HG03442 (cell line): Measurements from ENCODE around the gene NFKBIZ.
A peak's percentile ranks its signal among the peaks of the same experiment; 100 is the strongest.

ENCODE experiments used
- ATAC-seq: cut with Tn5 transposase; IDR thresholded peaks from one replicate; pipeline ENCODE4 v1.9.1; 2021; ENCODE audit warnings: mild to moderate bottlenecking, moderate library complexity; ENCODE audit not compliant: unreplicated experiment

NFKBIZ gene

GRCh38 chr3:101848754-101849713 is at the start of gene NFKBIZ:
NFKBIZ (plus strand) TSS chr3:101849514; CDS start chr3:101849629, 115 bp downstream.
- peak; percentile 77 for ATAC-seq

GRCh38 chr3:101801174-101801573 is 48.1 kb upstream of the NFKBIZ start:
- no peak for ATAC-seq

GRCh38 chr3:101802179-101802578 is 47.1 kb upstream of the NFKBIZ start:
- no peak for ATAC-seq

GRCh38 chr3:101803173-101803782 is 46.0 kb upstream of the NFKBIZ start:
- ATAC-seq = peak; percentile 94

- ATAC-seq = no peak
These were observed 45.4 kb upstream of the NFKBIZ start for GRCh38 chr3:101803939-101804338.

GRCh38 chr3:101806491-101806890 is 42.8 kb upstream of the NFKBIZ start:
- no peak for ATAC-seq

- ATAC-seq = peak; percentile 72
These were observed 41.4 kb upstream of the NFKBIZ start for GRCh38 chr3:101807888-101808287.

GRCh38 chr3:101809178-101810021 is 39.9 kb upstream of the NFKBIZ start:
- peak; percentile 29 for ATAC-seq

GRCh38 chr3:101810022-101810418 is 39.3 kb upstream of the NFKBIZ start:
- ATAC-seq = no peak

- no peak for ATAC-seq
These were observed 37.4 kb upstream of the NFKBIZ start for GRCh38 chr3:101811875-101812274.

GRCh38 chr3:101812895-101813294 is 36.4 kb upstream of the NFKBIZ start:
- ATAC-seq = no peak

GRCh38 chr3:101813817-101814440 is 35.4 kb upstream of the NFKBIZ start:
- no peak for ATAC-seq

- ATAC-seq = peak; percentile 34
These were observed 34.5 kb upstream of the NFKBIZ start for GRCh38 chr3:101814835-101815234.

- ATAC-seq = no peak
These were observed 32.8 kb upstream of the NFKBIZ start for GRCh38 chr3:101816215-101817149.

- ATAC-seq = no peak
These were observed 31.3 kb upstream of the NFKBIZ start for GRCh38 chr3:101817992-101818391.

- ATAC-seq = peak; percentile 57
These were observed 29.6 kb upstream of the NFKBIZ start for GRCh38 chr3:101819649-101820206.

- no peak for ATAC-seq
These were observed 27.8 kb upstream of the NFKBIZ start for GRCh38 chr3:101821503-101821902.

GRCh38 chr3:101823525-101823924 is 25.8 kb upstream of the NFKBIZ start:
- no peak for ATAC-seq

GRCh38 chr3:101824702-101825101 is 24.6 kb upstream of the NFKBIZ start:
- ATAC-seq = no peak
